Prostate gland (tissue), 2 donors: ENCODE measurements around the gene NR5A1.

Source experiments
- CTCF ChIP-seq, 4 experiments: fragments of 200-600 bp in 2 of 4; fragments of 450-650 bp in 2 of 4; sonication (generic) in 2 of 4; IDR thresholded peaks; 1 replicate in 3 of 4; 2 replicates in 1 of 4; pipeline ENCODE4 v1.5.1; 2016 to 2019; ENCODE audit warnings: antibody characterized with exemption in 4 of 4, mild to moderate bottlenecking in 2 of 4, moderate library complexity in 2 of 4
- POLR2A ChIP-seq: fragments of 450-650 bp; IDR thresholded peaks from one replicate; pipeline ENCODE4 v1.6.1; 2016; ENCODE audit warnings: antibody characterized with exemption, mild to moderate bottlenecking
- POLR2AphosphoS5 ChIP-seq: sonication (generic); formaldehyde crosslinking; IDR thresholded peaks from one replicate; pipeline ENCODE4 v1.6.1; 2017; ENCODE audit warnings: antibody characterized with exemption

GRCh38 chr9:124442379-124442778, 64.8 kb downstream of the NR5A1 start:
- TF ChIP-seq POLR2A = no peak
- no peak for TF ChIP-seq POLR2AphosphoS5
- TF ChIP-seq CTCF (IDR thresholded peaks at IDR 0.05) = no peak
